Fibroblast of lung (primary cell): Measurements from ENCODE around the gene SLC24A3. TPM values are rescaled to one million over a fixed set of nuclear protein-coding genes. Genes with fewer than 3 reads are reported as not detected.

Experiments
- DNase-seq, 2 donors: peaks; one replicate each; pipeline versions ENCODE4 v3.0.0 to v3.0.0-alpha.2; 2010; ENCODE audit warnings: low read depth in 2 of 2
- H2AFZ ChIP-seq: 2 replicates; pipeline ENCODE4 v1.5.1; 2012; ENCODE audit warnings: low read length, control low read depth, inconsistent platforms
- H3K27ac ChIP-seq: 2 replicates; pipeline ENCODE4 v1.5.1; 2011; ENCODE audit warnings: low read length, control low read depth; ENCODE audit not compliant: insufficient read depth
- H3K27me3 ChIP-seq: 2 replicates; pipeline ENCODE4 v1.5.1; 2011; ENCODE audit warnings: mild to moderate bottlenecking, low read length; ENCODE audit not compliant: control insufficient read depth, insufficient read depth
- H3K36me3 ChIP-seq: 2 replicates; pipeline ENCODE4 v1.5.1; 2011; ENCODE audit warnings: low read length; ENCODE audit not compliant: control insufficient read depth, insufficient read depth
- H3K4me1 ChIP-seq: 2 replicates; pipeline ENCODE4 v1.5.1; 2011; ENCODE audit warnings: low read length; ENCODE audit not compliant: control insufficient read depth, insufficient read depth; ENCODE audit errors: extremely low read depth
- H3K4me2 ChIP-seq: 2 replicates; pipeline ENCODE4 v1.5.1; 2011; ENCODE audit warnings: low read length, control low read depth; ENCODE audit not compliant: insufficient read depth; ENCODE audit errors: extremely low read depth
- H3K4me3 ChIP-seq, 4 experiments: fragments of 200-600 bp in 1 of 4; sonication (generic) in 1 of 4; replicated peaks in 1 of 4; 2 replicates each; pipeline ENCODE4 v1.5.1; 2011 to 2016; ENCODE audit warnings: low read length in 4 of 4, low read depth in 3 of 4, mild to moderate bottlenecking in 3 of 4, control low read depth in 2 of 4, inconsistent platforms in 1 of 4, mixed read lengths in 1 of 4; ENCODE audit not compliant: insufficient read depth in 1 of 4; ENCODE audit errors: control extremely low read depth in 1 of 4
- H3K79me2 ChIP-seq: 2 replicates; pipeline ENCODE4 v1.5.1; 2012; ENCODE audit warnings: mild to moderate bottlenecking, low read length, inconsistent platforms; ENCODE audit not compliant: control insufficient read depth, insufficient read depth
- H3K9ac ChIP-seq: 2 replicates; pipeline ENCODE4 v1.5.1; 2011; ENCODE audit warnings: mild to moderate bottlenecking, low read length, control low read depth; ENCODE audit not compliant: insufficient read depth
- H3K9me3 ChIP-seq: 2 replicates; pipeline ENCODE4 v1.5.1; 2012; ENCODE audit warnings: low read depth, low read length; ENCODE audit not compliant: control insufficient read depth, insufficient read depth
- H4K20me1 ChIP-seq: 2 replicates; pipeline ENCODE4 v1.5.1; 2011; ENCODE audit warnings: low read length; ENCODE audit not compliant: control insufficient read depth, insufficient read depth; ENCODE audit errors: extremely low read depth
- EZH2 ChIP-seq: IDR thresholded peaks from 2 replicates; pipeline ENCODE4 v1.5.1; 2012; ENCODE audit warnings: low read length, control low read depth, mild to moderate bottlenecking; ENCODE audit errors: missing control alignments
- polyA plus RNA-seq, 2 donors: library from polyadenylated mRNA; depleted of rRNA in 1 of 2; stranded (reverse) in 1 of 2; unstranded in 1 of 2; fragments of >200 nt; gene quantifications; 2 replicates each; pipeline ENCODE4 v1.2.1, GENCODE V29; 2011 to 2012; ENCODE audit warnings: missing spikeins in 1 of 2
- total RNA-seq: library from RNA; depleted of rRNA; stranded (reverse); fragments of >200 nt; gene quantifications from 2 replicates; pipeline ENCODE4 v1.2.1, GENCODE V29; 2014
- TF ChIP-seq, protein P1 (sequence below), 2 donors: IDR thresholded peaks in 1 of 2; conservative IDR thresholded peaks in 1 of 2; 1 replicate in 1 of 2; 2 replicates in 1 of 2; pipeline ENCODE4 v1.5.1; 2011 to 2012; ENCODE audit warnings: low read length in 2 of 2, control low read depth in 1 of 2, inconsistent platforms in 1 of 2, low read depth in 1 of 2, mild to moderate bottlenecking in 1 of 2

SLC24A3 gene
- total and polyA plus RNA-seq, 2 donors (not counting 1 experiment from before 2014, with no cell fraction given), result 0.03 to 1.8 TPM

DNA sequence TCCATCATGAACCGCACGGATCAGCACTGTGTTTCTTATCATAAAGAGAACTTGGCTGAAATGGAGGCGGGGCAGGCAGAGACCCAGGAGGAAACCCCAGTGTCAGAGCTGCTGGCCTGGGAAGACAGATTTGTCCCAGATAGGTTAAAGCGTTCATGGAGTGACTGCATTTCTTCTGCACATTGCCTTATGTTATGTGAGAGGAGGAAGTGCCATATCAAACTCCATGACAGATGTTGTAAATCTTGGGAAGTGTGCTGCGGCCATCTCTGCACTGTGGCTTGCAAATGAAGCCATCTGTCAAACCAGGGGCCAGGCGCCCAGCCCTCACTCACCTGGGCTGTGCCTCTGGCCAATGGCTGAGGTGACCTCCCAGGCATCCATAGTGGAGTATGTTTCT, 163.0 kb downstream of the SLC24A3 start:
- Histone ChIP-seq H3K4me1 (no peaks in the 10 kb centered on the region), H3K4me3 (no peak overlapping the region), H4K20me1 (no peaks in the 10 kb centered on the region), H3K36me3 (no peaks in the 10 kb centered on the region), H3K4me2 (no peak overlapping the region), H3K9me3 (no peaks in the 10 kb centered on the region), H3K79me2 (no peaks in the 10 kb centered on the region), H3K27me3 (no peaks in the 10 kb centered on the region), H3K9ac (no peak overlapping the region), H3K27ac (no peak overlapping the region), H2AFZ (no peak overlapping the region)
- DNase-seq, result no peak
- no peak for TF ChIP-seq EZH2
- TF ChIP-seq, protein P1, sequence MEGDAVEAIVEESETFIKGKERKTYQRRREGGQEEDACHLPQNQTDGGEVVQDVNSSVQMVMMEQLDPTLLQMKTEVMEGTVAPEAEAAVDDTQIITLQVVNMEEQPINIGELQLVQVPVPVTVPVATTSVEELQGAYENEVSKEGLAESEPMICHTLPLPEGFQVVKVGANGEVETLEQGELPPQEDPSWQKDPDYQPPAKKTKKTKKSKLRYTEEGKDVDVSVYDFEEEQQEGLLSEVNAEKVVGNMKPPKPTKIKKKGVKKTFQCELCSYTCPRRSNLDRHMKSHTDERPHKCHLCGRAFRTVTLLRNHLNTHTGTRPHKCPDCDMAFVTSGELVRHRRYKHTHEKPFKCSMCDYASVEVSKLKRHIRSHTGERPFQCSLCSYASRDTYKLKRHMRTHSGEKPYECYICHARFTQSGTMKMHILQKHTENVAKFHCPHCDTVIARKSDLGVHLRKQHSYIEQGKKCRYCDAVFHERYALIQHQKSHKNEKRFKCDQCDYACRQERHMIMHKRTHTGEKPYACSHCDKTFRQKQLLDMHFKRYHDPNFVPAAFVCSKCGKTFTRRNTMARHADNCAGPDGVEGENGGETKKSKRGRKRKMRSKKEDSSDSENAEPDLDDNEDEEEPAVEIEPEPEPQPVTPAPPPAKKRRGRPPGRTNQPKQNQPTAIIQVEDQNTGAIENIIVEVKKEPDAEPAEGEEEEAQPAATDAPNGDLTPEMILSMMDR (conservative IDR thresholded peaks at IDR 0.05 in 1 of 2, IDR thresholded peaks at IDR 0.05 in 1 of 2; ENCODE audit: low read depth in 1 of 2, low read length in 2 of 2), result no peak

DNA sequence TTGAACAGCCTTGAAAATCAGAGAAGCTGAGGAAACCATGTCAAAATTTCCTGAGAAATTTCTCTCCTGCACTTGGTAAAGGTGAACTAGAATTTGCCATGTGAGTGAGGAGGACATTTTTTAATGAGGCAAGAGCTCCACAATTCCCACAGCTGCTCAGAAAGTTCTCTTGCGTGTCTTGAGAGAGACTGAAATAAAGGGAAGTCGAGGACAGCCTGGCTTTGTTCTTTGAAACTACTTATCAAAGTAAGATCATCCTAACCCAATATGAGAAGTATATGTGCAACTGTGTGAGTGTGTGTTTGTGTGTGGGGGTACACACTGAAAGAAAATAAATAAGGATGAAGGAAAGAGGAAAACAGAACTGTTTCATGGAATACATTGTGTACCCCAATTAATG, 163.4 kb downstream of the SLC24A3 start:
- H3K4me3 ChIP-seq, result no peak overlapping the region
- no peak overlapping the region for H2AFZ ChIP-seq
- H3K4me1 ChIP-seq, result no peaks in the 10 kb centered on the region
- H3K27ac ChIP-seq, result no peak overlapping the region
- H3K4me2 ChIP-seq, result no peak overlapping the region
- no peak overlapping the region for H3K9ac ChIP-seq
- H3K9me3 ChIP-seq, result no peaks in the 10 kb centered on the region
- H3K36me3 ChIP-seq, result no peaks in the 10 kb centered on the region
- DNase-seq, result no peak
- H3K79me2 ChIP-seq, result no peaks in the 10 kb centered on the region
- no peaks in the 10 kb centered on the region for H3K27me3 ChIP-seq
- no peaks in the 10 kb centered on the region for H4K20me1 ChIP-seq
- no peak for TF ChIP-seq EZH2
- TF ChIP-seq, protein P1 (conservative IDR thresholded peaks at IDR 0.05 in 1 of 2, IDR thresholded peaks at IDR 0.05 in 1 of 2; ENCODE audit: low read depth in 1 of 2, low read length in 2 of 2), result no peak

DNA sequence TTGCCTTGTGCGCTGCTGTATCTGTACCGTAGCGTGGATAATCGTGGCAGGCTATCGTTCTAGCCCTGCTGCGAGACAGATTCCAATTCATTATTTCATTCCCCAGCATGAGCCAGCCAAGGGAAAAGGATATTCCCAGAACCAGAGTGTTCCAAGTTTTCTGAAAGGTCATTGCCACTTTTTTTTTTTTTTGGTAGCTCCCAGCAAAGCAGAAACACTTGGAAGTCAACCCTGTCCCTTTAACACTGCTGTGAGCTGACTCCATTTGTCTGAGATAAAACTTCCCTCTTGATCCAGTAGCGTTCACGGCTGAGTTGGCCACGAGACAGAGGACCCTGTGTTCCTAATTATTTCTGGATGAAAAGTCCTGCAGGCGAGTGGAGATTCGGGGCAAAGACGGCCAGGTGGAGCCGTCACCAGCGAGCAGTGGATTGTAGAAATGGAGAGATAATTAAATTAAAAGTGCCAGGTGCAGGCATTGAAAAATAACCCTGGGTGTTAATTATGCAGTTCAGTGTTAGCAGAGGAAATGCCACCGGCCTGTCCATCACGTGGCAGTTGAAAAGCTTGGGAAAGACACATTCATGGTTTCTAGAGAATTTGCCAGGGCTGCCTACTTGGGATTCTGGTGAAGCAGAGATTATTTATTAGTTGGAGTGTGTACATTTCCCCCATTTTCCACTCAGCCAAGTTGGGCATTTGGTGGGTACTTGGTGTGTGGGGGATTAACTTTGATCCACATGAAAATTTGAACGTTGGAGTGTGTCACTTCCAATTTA, 164.2 kb downstream of the SLC24A3 start:
- H3K4me1 ChIP-seq, result no peaks in the 10 kb centered on the region
- no peak for DNase-seq
- no peak overlapping the region for H2AFZ ChIP-seq
- TF ChIP-seq, protein P1 (conservative IDR thresholded peaks at IDR 0.05 in 1 of 2, IDR thresholded peaks at IDR 0.05 in 1 of 2; ENCODE audit: low read depth in 1 of 2, low read length in 2 of 2), result no peak
- no peak for TF ChIP-seq EZH2
- no peaks in the 10 kb centered on the region for H3K9me3 ChIP-seq
- no peak overlapping the region for H3K4me3 ChIP-seq
- no peaks in the 10 kb centered on the region for H3K79me2 ChIP-seq
- no peaks in the 10 kb centered on the region for H3K36me3 ChIP-seq
- H4K20me1 ChIP-seq, result no peaks in the 10 kb centered on the region
- no peak overlapping the region for H3K9ac ChIP-seq
- H3K4me2 ChIP-seq, result no peak overlapping the region
- no peaks in the 10 kb centered on the region for H3K27me3 ChIP-seq
- no peak overlapping the region for H3K27ac ChIP-seq
